ENCODE measurements around the gene PLEKHD1.

The PLEKHD1 gene

DNA sequence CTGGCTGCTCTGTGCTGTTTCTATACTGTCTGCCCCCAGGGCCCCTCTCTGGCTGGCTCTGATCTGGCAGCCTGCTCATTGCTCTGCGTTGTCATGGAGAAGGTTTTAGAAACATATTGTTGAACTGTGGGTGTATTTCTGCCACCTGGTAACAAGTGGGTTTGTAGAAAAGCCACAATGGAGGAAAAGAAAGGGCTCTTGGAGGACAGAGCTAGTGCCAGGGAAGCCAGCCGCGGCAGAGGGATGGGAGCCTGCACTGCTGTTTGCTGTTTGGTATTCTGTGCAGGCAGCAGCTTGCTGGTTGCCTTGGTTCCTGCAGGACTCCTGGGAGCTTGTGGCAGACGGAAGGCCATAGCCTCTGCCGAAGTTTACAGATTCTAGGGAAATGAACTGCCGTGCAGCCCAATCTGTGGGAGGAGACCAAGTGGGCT lies 75.1 kb downstream of the PLEKHD1 start:
- no peaks in the 10 kb centered on the region for H3F3A ChIP-seq (ENCODE audit: control insufficient read depth, insufficient read depth)
- no peaks in the 10 kb centered on the region for H3K36me3 ChIP-seq (ENCODE audit: control insufficient read depth, low read length)
- H3K9me2 ChIP-seq (replicated peaks; ENCODE audit: control insufficient read depth, low read length): no peaks in the 10 kb centered on the region
- H3K27ac ChIP-seq (ENCODE audit: low read depth, low read length): no peak overlapping the region
- H3K79me2 ChIP-seq (ENCODE audit: control insufficient read depth, low read length): no peaks in the 10 kb centered on the region
- no peak overlapping the region for H3K4me3 ChIP-seq (ENCODE audit: low read length)
- TF ChIP-seq EZH2phosphoT487 (IDR thresholded peaks at IDR 0.05; ENCODE audit: borderline replicate concordance, low read length) (no peak), CTCF (IDR thresholded peaks at IDR 0.05; ENCODE audit: low read depth, low read length, poor library complexity, severe bottlenecking) (no peak)
- no peaks in the 10 kb centered on the region for H3K4me1 ChIP-seq (ENCODE audit: control insufficient read depth, low read length)
- H3K9me3 ChIP-seq (ENCODE audit: control insufficient read depth, insufficient read depth, low read length): no peaks in the 10 kb centered on the region
- no peaks in the 10 kb centered on the region for H4K20me1 ChIP-seq (ENCODE audit: control insufficient read depth, insufficient read depth, low read depth, low read length)
- no peak overlapping the region for H3K4me2 ChIP-seq (ENCODE audit: low read length)
- H3K27me3 ChIP-seq (ENCODE audit: control insufficient read depth, low read length): peaks cover 16% of the 10 kb centered on the region

- H3K9me2 ChIP-seq (replicated peaks; ENCODE audit: control insufficient read depth, low read length): no peaks in the 10 kb centered on the region
- H3K4me1 ChIP-seq (ENCODE audit: control insufficient read depth, low read length): no peaks in the 10 kb centered on the region
- no peaks in the 10 kb centered on the region for H3K79me2 ChIP-seq (ENCODE audit: control insufficient read depth, low read length)
- H3K36me3 ChIP-seq (ENCODE audit: control insufficient read depth, low read length): no peaks in the 10 kb centered on the region
- H3K9me3 ChIP-seq (ENCODE audit: control insufficient read depth, insufficient read depth, low read length): no peaks in the 10 kb centered on the region
- peaks cover 19% of the 10 kb centered on the region for H3K27me3 ChIP-seq (ENCODE audit: control insufficient read depth, low read length)
- H3K4me3 ChIP-seq (ENCODE audit: low read length): no peak overlapping the region
- TF ChIP-seq EZH2phosphoT487 (IDR thresholded peaks at IDR 0.05; ENCODE audit: borderline replicate concordance, low read length): no peak
- no peak for TF ChIP-seq CTCF (IDR thresholded peaks at IDR 0.05; ENCODE audit: low read depth, low read length, poor library complexity, severe bottlenecking)
- no peak overlapping the region for H3K4me2 ChIP-seq (ENCODE audit: low read length)
- H3K27ac ChIP-seq (ENCODE audit: low read depth, low read length): no peak overlapping the region
- H3F3A ChIP-seq (ENCODE audit: control insufficient read depth, insufficient read depth): no peaks in the 10 kb centered on the region
- H4K20me1 ChIP-seq (ENCODE audit: control insufficient read depth, insufficient read depth, low read depth, low read length): no peaks in the 10 kb centered on the region
Observed at GRCh38 chr14:69560826-69561225, 76.3 kb downstream of the PLEKHD1 start.

- no peaks in the 10 kb centered on the region for H3F3A ChIP-seq (ENCODE audit: control insufficient read depth, insufficient read depth)
- H3K36me3 ChIP-seq (ENCODE audit: control insufficient read depth, low read length): no peaks in the 10 kb centered on the region
- H3K27me3 ChIP-seq (ENCODE audit: control insufficient read depth, low read length): peaks cover 26% of the 10 kb centered on the region
- no peak overlapping the region for H3K27ac ChIP-seq (ENCODE audit: low read depth, low read length)
- TF ChIP-seq EZH2phosphoT487 (IDR thresholded peaks at IDR 0.05; ENCODE audit: borderline replicate concordance, low read length) (no peak), CTCF (IDR thresholded peaks at IDR 0.05; ENCODE audit: low read depth, low read length, poor library complexity, severe bottlenecking) (no peak)
- H3K79me2 ChIP-seq (ENCODE audit: control insufficient read depth, low read length): no peaks in the 10 kb centered on the region
- no peak overlapping the region for H3K4me3 ChIP-seq (ENCODE audit: low read length)
- no peaks in the 10 kb centered on the region for H3K4me1 ChIP-seq (ENCODE audit: control insufficient read depth, low read length)
- H3K9me2 ChIP-seq (replicated peaks; ENCODE audit: control insufficient read depth, low read length): no peaks in the 10 kb centered on the region
- no peak overlapping the region for H3K4me2 ChIP-seq (ENCODE audit: low read length)
- no peaks in the 10 kb centered on the region for H3K9me3 ChIP-seq (ENCODE audit: control insufficient read depth, insufficient read depth, low read length)
- no peaks in the 10 kb centered on the region for H4K20me1 ChIP-seq (ENCODE audit: control insufficient read depth, insufficient read depth, low read depth, low read length)
Observed at GRCh38 chr14:69561893-69562292, 77.4 kb downstream of the PLEKHD1 start.

DNA sequence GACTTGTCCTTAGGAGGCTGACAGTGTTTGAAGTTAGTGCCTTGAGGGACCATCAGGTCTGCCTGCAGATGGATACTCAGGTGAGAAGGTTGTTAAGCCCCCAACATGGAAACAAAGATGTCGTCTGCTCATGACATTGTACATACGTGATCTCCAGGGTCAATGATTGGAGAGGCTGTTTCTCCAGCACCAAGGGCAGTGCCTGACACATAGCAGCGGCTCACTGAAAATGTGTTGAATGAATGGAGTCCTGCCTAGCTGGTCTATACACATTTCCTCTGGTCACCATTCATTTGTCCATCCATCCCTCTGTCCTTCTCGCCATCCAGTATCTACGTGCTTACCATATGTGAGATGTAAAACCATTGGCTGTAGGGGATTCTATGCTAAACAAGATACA lies 83.0 kb downstream of the PLEKHD1 start:
- Histone ChIP-seq H4K20me1 (ENCODE audit: control insufficient read depth, insufficient read depth, low read depth, low read length) (no peaks in the 10 kb centered on the region), H3K9me2 (replicated peaks; ENCODE audit: control insufficient read depth, low read length) (no peaks in the 10 kb centered on the region), H3K9me3 (ENCODE audit: control insufficient read depth, insufficient read depth, low read length) (no peaks in the 10 kb centered on the region), H3K4me2 (ENCODE audit: low read length) (no peak overlapping the region), H3K27me3 (ENCODE audit: control insufficient read depth, low read length) (peaks cover 21% of the 10 kb centered on the region), H3K4me3 (ENCODE audit: low read length) (no peak overlapping the region), H3K4me1 (ENCODE audit: control insufficient read depth, low read length) (no peaks in the 10 kb centered on the region), H3K36me3 (ENCODE audit: control insufficient read depth, low read length) (no peaks in the 10 kb centered on the region), H3K79me2 (ENCODE audit: control insufficient read depth, low read length) (no peaks in the 10 kb centered on the region), H3F3A (ENCODE audit: control insufficient read depth, insufficient read depth) (no peaks in the 10 kb centered on the region), H3K27ac (ENCODE audit: low read depth, low read length) (no peak overlapping the region)
- no peak for TF ChIP-seq EZH2phosphoT487 (IDR thresholded peaks at IDR 0.05; ENCODE audit: borderline replicate concordance, low read length)
